Glomerular visceral epithelial cell (primary cell): ENCODE measurements around the gene SPTBN4.
"Not testable (repeated sequence)": the region's sequence is repeated elsewhere in the genome, so short reads cannot be mapped to it uniquely, and the experiment has no call there.

Source experiments
- DNase-seq: peaks from one replicate; pipeline ENCODE4 v3.0.0-alpha.2; 2016; ENCODE audit errors: extremely low spot score

Gene SPTBN4

DNA sequence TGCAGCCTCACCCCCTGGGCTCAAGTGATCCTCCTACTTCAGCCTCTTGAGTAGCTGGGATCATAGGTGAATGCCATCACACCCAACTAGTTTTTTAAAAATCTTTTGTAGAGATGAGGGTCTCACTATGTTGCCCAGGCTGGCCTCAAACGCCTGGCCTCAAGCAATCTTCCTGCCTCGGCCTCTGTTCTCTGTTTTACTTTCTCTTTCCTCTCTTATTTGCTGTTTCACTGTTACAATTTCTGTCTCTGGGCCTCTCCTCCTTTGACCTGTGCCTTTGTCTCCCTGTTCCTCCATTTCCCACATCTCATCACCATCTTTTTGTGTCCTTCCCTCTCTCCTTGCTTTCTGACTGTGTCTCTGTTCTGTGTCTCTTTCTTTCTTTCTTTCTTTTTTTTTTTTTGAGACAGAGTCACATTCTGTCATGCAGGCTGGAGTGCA is 119.2 kb downstream of the SPTBN4 start:
- DNase-seq, result no peak

DNA sequence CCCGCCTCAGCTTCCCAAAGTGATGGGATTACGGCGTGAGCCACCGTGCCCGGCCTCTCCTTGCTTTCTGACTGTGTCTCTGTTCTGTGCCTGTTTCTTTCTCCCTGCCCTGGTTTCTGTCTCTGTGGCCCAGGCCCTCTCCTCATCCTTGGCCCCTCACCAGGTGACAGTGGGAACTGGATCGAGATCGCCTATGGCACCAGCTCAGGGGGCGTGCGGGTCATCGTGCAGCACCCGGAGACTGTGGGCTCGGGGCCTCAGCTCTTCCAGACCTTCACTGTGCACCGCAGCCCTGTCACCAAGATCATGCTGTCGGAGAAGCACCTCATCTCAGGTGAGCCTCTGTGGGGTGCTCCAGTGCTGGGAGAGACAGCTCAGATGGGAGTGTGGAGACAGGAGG is 119.8 kb downstream of the SPTBN4 start:
- no peak for DNase-seq

DNA sequence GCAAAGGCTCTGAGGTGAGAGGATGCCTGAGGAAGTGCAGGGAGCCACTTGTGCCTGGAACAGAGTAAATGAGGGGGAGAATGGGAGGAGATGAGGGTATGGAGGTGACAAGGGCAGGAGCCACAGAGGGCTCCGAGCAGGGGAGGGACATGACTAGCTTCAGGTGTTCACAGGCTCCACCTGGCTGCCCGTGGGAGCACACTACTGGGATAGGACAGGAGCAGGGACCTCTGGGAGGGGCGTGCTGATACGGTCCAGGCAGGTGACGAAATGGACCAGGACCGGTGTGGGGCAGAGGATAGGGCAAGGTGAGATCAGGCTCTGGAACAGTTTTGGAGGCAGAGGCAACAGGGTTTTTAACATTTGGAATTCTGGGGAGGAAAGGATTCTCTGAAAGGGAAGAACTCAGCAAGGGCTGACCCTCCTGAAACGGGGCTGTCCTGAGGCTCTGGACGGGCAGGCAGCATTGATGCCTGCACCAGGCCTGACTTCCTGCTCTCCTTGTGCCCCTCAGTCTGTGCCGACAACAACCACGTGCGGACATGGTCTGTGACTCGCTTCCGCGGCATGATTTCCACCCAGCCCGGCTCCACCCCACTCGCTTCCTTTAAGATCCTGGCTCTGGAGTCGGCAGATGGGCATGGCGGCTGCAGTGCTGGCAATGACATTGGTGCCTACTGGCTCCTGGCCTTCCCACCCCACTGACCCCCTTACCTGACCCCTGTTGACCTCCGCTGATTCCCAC is 121.5 kb downstream of the SPTBN4 start:
- peak; percentile 84 for DNase-seq

DNA sequence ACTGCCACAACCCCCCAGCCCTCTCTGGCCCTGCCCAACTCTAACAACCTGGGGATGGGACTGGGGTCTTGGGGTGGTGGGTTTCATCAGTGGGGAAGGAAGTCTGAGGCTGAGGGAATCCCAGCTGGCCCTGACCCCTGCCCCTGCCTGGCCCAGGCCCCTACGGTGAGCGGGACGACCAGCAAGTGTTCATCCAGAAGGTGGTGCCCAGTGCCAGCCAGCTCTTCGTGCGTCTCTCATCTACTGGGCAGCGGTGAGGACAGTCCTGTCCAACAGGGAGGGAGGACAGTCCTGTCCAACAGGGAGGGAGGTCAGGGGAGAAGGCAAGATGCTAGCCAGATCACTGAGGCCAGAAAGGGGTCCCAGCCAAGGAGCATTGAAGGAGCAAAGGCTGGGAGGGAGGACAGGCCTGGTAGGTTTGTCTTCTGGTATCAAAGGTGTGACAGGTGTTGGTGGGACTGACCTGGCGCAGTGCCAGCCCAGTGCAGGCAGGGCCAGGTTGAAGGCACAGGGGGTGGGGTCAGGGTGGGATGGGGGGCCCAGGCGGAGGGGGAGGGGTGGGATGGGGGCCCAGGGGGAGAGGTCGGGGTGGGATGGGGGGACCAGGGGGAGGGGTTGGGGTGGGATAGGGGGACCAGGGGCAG is 122.2 kb downstream of the SPTBN4 start:
- no peak for DNase-seq

DNA sequence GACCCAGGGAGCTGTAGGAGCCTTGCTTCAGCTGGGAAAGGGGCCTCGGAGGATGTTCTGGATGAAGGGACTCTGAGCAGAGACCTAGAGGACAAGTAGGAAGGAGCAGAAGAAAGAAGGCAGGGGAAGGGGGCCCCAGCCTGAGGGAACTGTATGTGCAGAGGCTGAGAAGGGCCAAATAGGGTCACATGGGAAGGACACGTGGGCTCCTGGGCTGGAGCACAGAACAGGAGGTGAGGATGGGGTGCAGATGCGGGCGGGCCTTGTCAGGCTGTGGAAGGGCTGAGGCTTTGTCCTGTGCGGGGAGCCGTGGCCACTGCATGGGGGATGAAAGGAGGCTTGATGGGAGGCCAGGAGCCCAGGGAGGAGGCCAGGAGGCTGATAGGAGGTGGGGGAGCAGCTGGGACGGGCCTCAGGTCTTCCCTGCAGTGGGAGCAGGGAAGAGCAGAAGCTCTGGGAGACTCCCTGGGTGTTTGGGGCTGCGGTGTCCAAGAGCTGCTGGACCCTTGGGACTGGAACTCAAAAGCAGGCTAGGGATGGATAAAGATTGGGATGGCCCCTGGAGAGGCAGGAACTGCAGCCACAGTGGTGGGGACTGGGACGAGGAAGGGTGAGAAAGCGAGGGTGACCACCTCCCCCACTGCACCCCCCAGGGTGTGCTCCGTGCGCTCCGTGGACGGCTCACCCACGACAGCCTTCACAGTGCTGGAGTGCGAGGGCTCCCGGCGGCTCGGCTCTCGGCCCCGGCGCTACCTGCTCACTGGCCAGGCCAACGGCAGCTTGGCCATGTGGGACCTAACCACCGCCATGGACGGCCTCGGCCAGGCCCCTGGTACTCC is 123.0 kb downstream of the SPTBN4 start:
- no peak for DNase-seq

DNA sequence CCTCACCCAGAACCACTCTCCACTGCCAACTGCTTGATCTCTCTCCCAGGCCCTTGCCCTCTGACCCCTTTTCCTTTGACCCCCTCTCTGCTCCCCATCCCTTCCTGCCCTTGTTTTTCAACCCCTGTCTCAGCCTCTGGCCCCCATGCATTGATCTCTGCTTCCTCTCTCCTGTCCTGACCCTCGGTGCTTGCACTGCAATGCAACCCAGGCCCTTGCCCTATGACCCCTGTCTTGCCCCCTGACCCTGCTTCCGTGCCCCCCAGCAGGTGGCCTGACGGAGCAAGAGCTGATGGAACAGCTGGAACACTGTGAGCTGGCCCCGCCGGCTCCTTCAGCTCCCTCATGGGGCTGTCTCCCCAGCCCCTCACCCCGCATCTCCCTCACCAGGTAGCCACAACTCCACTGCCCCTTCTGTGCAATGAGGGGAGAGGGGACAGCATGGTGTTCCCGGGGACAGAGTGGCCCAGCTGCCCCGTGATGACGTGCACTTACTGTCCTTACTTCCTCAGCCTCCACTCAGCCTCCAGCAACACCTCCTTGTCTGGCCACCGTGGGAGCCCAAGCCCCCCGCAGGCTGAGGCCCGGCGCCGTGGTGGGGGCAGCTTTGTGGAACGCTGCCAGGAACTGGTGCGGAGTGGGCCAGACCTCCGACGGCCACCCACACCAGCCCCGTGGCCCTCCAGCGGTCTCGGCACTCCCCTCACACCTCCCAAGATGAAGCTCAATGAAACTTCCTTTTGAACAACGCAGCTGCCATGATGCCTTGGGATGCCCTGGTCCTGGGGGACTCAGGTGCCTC is 123.9 kb downstream of the SPTBN4 start:
- DNase-seq, result no peak

DNA sequence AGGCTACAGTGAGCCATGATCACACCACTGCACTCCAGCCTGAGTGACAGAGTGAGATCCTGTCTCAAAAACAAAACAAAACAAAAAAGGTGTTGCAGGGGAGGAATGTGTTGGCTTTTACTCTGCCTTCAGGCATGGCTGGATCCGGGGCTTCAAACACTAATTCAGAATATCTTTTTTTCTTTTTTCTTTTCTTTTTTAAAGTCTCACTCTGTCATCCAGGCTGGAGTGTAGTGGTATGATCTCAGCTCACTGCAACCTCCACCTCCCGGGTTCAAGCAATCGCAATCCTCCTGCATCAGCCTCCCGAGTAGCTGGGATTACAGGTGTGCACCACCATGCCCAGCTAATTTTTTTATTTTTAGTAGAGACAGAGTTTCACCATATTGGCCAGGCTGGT is 124.9 kb downstream of the SPTBN4 start:
- not testable (repeated sequence) for DNase-seq

DNA sequence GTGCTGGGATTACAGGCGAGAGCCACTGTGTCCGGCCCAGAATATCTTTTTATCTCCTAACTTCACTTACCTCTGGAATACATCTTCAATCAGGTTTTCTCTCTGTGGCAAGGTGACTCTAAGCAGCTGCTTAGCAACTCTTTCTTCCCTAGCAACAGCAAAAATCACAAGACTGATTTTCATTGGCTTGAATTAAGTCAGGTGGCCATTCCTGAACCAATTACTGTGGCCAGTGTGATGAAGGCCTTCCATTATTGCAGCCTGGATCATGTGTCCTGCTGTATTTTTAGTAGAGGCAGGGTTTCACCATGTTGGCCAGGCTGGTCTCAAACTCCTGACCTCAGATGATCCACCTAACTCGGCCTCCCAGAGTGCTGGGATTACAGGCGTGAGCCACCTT is 125.4 kb downstream of the SPTBN4 start:
- peak; percentile 69 for DNase-seq

DNA sequence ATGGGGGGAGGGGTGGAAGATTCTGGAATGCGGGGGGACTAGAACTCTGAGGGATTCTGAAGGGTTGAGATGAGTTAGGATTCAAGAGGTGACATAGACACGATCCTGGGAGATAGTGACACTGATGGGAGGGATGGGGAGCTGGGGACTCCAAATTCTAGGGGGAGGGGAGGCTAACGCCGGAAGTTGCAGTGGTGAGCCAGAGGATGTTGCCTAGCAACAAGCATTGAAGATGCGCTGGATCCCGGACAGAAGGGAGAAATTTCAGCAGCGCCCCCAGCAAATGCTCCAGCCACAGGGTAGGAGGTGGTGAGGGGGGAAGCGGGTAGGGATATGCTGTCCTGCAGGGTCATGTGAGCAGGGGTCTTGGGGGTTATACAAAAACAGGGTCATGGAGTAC is 127.5 kb downstream of the SPTBN4 start:
- no peak for DNase-seq

DNA sequence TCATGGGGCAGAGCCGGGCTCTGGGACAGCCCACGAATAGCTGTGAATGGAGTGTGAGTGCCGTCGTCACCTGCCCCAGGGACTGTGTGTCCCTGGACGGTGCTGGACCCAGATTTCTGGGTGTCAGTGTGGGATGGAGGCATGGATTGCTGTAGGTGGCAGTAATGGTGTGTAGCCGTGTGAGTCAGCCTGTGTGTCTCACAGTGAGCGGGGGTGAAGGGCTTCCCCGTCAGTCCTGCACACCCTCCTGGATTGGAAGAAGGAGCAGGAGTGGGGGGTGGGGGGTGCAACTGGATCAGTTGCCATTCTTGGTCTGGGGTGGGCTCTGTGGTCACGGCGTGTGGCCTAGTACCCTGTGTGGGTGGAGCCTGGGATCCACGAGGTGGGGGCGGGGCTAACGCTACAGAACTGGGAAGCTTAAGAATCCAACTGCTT is 127.9 kb downstream of the SPTBN4 start:
- DNase-seq, result peak; percentile 74

DNA sequence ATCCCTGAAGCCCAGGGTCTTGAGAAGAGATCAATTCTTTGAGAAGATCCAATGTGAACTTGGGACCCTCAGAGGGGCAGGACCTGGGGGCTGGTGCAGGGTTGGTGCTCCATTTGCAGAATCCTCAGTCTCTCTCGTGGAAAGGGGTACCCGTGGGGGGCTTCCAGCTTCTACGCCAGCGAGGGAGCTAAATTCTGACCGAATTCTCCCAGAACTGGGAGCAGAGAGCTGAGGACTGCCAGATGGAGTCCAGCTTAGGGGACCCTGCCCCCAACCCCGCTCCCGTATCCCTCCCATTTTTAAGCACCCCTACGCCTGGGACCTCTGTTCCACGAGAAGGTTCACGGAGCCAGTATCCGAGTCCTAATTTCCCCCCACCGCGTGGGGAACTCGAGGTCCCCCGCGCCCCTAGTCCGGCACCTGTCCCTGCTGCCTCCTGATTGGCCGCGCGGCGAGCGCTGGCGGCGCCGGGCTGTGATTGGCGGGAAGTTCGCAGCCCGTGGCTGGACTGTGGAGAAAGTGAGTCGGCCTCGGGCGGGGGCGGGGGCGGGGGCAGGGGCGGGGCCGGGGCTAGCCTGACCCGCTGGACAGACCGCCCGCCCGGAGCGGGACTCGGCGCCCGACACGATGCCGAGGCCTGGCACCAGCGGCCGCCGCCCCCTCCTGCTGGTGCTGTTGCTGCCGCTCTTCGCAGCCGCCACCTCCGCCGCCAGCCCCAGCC is 130.0 kb downstream of the SPTBN4 start:
- peak; percentile 87 for DNase-seq

DNA sequence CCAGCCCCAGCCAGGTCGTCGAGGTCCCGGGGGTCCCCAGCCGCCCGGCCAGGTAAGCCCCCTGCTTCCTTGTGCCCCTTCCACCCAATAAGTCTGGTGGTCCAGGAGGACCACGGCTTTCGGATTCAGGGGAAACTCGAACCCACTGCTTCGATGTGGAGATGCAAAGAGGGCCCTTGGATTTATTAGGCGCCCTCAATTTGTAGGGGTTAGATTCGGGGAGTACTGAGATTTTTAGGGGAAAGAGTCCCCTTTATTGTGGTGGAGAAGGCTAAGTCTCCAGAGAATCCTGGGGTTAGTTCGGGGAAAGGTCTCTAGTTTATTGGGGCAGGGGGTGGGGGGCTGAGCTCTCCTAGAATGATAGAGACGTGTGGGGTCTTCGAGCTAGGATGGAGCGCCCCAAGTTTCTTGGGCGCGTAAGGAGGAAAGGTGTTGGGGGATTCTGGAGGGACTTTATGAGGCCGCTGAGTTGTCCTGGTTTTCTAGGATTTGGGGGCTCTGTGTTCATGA is 130.6 kb downstream of the SPTBN4 start:
- DNase-seq, result no peak

DNA sequence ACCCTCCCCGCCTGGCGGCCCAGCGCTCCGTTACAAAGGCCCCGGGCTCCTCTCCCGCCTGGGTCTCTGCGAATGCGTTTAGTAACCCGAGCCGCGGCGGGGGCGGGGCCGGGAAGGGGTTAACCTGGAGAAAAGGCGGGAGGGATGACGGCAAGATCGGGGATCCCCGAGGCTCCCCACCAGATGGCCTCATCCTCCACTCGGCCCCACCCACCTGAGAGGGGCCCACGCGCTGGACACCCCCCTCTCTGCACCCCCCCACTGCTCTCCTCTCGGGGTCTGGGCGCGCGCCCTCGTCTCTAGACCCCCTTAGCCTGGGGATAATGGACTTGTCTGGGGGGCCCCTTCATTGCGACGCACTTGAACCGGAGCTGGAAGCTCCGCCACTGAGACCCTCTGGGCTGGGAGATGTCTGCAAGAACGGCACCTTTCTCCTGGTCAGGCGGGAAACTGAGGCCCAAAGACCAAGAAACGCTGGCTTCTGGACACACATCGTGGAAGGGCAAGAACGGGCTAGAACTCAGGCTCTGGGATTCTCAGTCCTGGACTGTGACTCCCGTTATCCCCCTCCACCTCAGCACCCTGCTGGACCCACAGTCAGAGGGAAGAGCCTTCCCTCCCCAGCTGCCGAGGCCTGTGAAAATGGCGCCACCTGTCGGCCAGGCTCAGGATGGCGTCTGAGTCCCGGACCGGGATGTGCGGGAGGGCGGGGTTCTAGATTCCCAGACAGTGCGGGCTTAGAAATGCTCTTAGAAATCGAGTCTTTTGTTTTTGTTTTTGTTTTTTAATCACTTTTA is 131.5 kb downstream of the SPTBN4 start:
- DNase-seq, result peak; percentile 93

DNA sequence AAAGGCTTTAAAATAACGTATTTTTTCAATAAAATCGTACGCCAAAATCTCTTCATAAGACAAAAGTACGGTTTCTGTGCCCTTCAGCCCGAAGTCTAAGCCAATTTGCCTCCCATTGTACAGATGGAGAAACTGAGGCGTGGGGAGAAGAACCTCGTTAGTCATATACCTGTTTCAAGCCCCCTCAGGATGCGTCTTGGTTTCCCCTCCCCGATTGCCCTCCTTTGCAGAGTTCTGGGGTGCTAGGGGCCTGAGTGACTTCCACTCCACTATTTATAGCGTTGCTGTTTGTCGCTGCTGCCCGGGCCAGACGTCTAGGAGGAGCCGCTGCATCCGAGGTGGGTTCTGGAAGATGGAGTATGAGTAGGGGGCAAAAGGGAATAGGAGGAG is 132.1 kb downstream of the SPTBN4 start:
- no peak for DNase-seq

DNA sequence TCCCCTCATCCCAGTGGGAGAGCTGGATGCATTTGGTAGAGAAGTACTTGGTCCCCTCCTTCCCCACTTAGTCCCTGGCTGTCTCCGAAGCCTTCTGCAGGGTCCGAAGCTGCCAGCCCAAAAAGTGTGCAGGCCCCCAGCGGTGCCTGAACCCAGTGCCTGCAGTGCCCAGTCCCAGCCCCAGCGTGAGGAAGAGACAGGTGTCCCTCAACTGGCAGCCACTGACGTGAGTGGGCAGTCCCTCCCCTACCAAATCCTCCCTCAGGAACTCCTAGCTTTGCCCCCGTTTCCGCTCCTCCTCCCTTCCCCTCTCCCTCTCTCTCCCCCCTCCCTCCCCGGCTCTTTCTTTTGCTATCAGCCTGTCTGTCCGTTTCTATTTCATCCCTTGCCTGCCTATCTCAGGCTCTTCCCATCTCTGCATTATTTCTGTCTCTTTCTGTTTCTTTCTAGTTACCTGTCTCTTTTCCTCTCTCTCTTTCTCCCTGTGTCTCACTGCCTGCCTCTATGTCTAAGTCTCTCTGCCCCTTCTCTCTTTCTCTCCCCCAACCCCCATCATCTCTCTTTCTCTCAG is 132.6 kb downstream of the SPTBN4 start:
- no peak for DNase-seq

DNA sequence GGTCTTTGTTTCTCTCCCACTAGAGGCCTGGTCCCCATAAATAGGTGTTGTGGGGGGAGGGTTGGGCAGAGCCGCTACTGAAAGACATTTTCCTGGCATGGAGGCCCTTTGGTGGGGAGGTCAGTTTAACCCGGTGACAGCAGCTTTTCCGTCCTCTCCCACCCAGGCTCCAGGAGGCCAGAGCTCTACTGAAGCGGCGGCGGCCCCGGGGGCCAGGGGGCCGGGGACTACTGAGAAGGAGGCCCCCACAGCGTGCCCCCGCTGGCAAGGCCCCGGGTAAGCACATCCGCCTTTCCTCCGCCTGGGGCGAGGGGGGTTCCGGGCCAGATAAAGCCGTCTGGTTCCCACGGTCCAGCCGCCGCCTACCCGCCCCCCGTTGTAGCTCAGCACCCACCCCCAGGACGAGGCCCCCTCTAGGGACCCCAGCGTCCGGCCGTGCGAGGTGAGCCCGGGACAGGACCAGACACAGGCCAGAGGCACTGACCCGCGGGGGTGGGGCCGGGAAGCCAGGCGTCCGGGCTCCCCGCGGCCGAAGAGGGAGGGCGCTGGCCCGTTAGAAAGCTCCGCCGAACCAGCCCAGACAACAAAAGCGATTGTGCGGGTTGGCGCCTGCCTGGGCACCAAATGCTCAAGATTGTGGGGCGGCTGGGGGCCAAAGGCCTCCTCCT is 133.2 kb downstream of the SPTBN4 start:
- DNase-seq, result no peak

DNA sequence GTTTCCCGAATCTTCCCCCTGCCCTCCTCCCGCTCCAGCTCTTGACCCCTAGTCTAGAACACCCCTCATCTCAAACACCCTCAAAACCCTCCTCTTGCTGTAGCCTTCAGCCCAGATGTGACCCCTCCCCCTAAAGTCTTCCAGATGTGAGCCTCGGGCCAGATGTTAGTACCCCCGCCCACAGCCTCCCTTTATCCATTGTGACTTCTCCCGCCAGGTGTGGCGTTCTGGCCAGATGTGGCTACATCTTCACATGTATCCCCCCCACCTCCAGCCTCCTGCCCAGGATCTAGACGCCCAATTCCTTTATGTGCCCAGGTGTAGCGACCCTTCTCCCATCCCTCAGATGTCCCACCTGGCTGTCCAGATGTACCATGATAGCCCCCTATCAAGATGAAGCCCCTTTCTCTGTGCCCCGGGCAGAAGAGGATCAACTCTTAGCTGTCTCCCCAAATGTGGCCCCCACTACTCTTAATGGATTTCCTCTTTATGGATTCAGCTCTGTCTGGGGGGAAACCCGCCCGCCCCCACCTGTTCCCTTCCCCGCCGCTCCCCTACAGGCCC is 133.9 kb downstream of the SPTBN4 start:
- no peak for DNase-seq

DNA sequence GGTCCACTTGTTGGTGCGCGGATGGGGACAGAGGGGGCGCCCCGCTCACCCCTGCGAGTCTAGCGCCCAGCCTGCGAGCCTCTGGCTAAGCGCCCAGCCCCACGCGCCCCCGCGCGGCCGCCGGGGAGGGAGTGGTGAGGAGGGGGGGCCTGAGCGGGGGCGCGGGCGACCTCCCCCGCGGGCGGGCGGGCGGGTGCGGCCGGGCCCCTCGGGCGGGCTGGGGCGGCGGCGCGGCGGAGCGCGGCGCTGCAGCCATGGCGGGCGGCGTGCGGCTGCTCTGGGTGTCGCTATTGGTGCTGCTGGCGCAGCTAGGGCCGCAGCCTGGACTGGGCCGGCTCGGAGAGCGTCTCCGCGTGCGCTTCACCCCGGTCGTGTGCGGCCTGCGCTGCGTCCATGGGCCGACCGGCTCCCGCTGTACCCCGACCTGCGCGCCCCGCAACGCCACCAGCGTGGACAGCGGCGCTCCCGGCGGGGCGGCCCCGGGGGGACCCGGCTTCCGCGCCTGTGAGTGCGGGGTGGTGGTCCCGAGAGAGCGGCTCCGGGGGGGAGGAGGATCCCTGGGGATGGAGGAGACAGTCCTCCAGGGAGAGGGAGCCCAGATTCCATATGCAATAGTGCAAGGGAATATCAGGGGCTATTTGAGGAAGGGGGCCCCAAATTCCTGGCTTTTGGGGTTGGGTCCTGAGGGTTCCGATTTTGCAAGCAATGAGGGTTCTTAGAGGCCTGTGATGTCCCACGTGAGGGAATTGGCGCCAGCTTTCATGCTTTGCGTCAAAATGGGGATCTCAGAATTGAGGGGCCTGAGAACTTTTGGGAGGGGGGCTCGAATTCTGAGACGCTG is 134.6 kb downstream of the SPTBN4 start, which contains the start of gene LTBP4:
LTBP4 (plus strand) TSS at position 236 of the 841 bp plus-strand sequence; CDS start at position 255, 19 bp downstream.
- no peak for DNase-seq
